HG02870 (cell line): ENCODE data around the gene RBBP4.
A peak's percentile ranks its signal among the peaks of the same experiment; 100 is the strongest.
"Not testable (repeated sequence)": the region's sequence is repeated elsewhere in the genome, so short reads cannot be mapped to it uniquely, and the experiment has no call there.

Experiments
- ATAC-seq: cut with Tn5 transposase; IDR thresholded peaks from one replicate; pipeline ENCODE4 v1.9.1; 2021; ENCODE audit warnings: mild to moderate bottlenecking, moderate library complexity; ENCODE audit not compliant: unreplicated experiment

Gene RBBP4

DNA sequence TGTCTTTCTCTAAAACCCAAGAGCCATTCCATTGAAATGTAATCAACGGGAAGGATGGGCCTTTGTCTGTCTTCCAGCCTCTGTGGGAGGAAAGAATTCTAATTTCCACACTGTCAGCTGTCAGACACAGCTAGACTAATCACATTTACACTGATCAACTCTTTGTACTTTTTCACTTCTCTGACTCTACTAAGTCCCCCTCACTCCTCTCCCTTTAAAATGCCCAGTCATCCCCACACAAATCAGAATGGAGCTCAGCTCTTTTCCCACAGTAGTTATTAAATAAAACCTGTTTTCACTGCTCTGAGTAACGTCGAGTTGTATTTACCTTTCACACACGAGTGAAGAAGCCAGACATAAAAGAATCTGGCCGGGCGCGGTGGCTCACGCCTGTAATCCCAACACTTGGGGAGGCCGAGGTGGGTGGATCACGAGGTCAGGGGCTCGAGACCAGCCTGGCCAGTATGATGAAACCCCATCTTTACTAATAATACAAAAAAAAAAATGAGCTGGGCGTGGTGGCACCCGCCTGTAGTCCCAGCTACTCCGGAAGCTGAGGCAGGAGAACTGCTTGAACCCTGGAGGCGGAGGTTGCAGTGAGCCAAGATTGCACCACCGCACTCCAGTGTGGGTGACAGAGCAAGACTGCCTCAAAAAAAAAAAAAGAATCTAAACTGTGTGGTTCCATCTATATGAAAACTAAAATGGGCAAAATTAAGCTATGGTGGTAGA lies 13.9 kb upstream of the RBBP4 start:
- no peak for ATAC-seq

DNA sequence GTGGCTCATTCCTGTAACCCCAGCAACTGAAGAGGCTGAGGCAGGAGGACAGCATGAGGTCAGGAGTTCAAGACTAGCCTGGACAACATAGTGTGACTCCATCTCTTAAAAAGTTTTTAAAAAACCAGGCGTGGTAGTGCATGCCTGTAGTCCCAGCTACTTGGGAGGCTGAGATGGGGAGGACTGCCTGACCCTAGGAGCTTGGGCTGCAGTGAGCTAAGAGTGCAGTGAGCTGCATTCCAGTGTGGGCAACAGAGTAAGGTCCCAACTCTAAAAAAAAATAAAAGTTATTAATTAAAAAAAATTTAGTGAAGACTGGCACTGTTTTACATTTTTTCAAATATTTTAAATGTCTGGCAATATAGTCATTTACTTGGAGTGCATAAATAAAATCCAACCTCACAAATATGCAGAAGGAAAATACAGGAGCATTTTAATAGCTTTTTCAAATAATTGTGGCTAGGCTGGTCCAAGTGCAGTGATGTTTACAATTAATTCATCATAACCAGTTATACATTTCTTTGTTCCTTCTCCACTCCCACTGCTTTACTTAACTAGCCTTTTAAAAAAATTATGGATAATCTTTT lies 11.4 kb upstream of the RBBP4 start:
- no peak for ATAC-seq

DNA sequence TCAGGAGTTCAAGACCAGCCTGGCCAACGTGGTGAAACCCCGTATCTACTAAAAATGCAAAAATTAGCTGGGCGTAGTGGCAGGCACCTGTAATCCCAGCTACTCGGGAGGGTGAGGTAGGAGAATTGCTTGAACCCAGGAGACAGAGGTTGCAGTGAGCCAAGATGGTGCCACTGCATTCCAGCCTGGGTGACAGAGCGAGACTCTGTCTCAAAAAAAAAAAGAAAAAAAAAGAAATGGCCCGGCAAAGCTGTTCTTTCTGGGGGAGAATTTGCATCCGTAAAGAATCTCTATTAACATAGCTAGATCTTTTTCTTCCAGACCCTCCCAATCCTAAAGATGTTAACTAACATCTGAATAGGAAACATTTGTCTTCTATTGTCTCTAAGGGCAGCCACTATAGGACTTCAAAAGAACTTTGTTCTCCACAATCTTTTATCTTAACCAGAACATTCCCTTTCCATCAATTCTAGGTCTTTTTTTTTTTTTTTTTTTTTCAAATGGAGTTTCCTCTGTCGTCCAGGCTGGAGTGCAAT lies 8.6 kb upstream of the RBBP4 start:
- not testable (repeated sequence) for ATAC-seq

DNA sequence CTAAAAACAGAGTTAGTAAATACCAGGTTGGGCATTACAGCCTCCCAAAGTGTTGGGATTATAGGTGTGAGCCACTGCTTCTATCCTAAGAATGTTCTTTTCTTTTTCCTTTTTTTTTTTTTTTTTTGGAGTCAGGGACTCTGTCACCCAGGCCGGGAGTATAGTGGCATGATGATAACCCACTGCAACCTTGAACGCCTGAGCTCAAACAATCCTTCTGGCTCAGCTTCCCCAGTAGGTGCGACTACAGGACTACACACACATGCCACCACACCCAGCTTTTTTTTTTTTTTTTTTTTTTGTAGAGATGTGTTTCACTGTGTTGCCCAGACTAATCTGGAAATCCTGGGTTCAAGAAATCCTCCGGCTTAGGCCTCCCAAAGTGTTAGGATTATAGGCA lies 6.6 kb upstream of the RBBP4 start:
- no peak for ATAC-seq

DNA sequence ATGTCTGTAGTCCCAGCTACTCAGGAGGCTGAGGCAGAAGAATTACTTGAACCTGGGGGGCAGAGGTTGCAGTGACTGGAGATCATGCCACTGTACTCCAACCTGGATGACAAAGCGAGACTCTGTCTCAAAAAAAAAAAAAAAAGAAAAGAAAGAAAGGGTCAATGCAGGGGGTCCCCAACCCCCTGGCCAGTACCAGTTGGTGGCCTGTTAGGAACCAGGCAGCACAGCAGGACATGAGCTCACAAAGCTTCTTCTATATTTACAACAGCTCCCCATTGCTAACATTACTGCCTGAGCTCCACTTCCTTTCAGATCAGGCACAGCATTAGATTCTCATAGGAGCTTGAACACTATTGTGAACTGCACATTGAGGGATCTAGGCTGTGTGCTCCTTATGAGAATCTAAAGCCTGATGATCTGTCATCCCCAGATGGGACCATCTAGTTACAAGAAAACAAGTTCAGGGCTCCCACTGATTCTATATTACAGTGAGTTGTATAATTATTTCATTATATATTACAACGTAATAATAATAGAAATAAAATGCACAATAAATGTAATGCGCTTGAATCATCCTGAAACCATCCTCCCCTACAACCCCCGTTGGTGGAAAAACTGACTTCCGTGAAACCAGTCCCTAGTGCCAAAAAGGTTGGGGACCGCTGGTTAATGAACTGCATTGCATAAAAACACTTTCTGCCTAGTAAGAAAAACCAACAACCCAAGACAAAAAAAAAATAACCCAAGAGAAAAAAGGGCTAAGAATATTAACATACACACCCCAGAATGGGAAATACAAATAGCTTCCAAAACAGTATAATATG lies 3.5 kb upstream of the RBBP4 start:
- no peak for ATAC-seq

DNA sequence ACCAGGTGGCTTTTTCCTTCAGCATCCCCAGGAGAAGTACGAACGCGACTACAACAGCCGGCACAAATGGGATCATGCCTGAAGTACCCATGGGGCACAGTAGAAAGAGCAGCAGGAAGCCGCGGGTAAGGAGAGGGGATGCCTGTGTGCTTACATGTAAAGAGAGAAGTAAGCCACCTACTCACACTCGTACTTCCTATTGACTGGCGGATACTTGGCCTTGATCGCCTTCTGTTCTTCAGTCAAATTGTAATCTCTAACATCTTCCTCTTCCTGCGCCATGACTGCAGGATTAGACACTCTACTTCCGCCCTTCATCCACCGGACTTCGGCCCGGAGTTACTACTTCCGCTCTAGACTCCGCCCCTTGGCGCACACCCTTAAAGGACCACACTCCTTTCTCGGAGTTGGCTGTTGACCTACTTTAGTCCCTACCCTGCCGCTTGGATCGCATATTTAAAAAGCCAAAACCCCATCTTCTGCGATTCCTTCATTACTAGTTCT lies 708 bp upstream of the RBBP4 start, which contains the start of gene ZBTB8OS:
Gene ZBTB8OS, minus strand, starts transcription at position 303 of the 504 bp plus-strand sequence. Its CDS starts 21 bp downstream, at position 282.
- ATAC-seq: peak; percentile 62

DNA sequence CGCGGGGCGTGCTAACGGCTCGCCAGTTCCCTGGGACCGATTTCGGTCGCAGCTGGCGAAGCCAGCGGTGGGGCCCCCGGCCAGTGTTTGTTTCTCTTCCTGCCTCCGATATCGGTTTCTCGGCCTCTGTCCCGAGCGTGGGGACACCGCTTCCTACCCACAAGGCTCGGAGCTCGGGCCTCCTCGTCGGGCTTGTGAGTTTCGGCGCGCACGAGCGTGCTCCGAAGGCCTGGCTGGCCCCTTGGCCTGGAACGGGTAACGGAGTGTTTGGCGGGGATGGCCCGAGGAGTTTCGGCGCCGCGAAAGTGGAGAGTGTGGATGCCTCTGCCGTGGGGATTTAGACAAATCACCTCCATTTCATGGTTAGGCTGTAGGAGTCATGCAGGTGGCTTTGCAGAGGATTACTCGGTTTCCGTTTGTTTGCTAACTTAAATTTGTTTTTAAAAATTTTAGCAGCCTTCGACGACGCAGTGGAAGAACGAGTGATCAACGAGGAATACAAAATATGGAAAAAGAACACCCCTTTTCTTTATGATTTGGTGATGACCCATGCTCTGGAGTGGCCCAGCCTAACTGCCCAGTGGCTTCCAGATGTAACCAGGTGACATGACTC lies 559 bp downstream of the RBBP4 start:
- ATAC-seq: peak; percentile 13

DNA sequence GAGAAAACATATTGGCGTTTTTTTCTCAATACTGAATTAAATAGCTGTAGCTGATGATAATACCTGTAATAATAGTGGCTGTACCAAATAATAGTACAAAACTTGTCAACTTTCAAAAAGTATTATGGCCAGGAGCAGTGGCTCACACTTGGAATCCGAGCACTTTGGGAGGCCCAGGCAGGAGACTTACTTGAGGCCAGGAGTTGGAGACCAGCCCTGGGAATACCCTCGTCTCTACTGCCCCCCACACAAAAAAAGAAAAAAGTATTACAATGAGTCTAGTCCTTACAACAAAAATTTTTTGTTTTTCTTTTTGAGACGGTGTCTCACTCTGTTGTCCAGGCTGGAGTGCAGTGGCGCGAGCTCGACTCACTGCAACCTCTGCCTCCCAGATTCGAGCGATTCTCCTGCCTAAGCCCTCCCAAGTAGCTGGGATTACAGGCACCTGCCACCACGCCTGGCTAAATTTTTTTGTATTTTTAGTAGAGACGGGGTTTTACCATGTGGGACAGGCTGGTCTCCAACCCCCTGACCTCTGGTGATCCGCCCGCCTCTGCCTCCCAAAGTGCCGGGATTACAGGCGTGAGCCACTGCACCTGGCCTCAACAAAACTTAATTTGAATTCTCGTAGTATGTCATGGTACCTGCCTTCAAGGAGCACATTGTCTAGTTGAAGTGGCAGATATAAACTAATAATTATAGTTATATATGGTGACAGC lies 1.4 kb downstream of the RBBP4 start:
- ATAC-seq: no peak

DNA sequence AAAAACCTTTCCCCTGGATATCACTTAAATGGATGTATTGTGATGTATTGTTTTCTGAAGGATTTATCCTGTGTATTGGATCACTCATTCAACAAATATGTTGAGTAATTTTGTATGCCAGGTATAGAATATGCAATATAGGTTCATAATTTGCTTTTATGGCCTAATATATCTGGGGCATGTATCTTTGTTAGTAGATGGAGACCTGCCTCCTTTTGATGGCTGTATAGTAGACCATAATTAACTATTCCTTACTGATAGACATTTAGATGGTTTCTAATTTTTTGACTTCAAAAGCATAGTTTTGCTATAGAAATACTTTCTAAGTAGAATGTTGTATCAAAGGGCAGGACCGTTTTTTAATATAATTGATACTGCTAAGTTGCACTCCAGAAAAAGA lies 8.6 kb downstream of the RBBP4 start:
- no peak for ATAC-seq

DNA sequence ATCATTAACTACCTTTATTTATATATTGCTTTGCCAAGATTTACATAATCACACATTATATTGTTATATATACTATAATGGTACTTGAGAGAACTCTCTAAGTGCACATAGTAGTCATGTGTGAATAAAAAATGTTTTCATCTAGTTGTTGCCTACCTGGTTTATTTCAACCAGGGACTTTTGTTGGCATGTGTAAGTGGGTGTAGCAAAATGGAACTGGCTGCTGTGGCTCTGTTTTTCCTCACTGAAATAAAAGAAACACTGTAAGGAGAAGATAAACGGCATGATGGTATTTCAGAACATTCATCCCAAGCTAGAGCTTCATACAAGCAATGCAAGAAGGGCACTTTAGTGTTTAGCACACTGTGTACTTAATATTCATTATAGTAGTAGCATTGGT lies 14.9 kb downstream of the RBBP4 start:
- ATAC-seq: no peak

DNA sequence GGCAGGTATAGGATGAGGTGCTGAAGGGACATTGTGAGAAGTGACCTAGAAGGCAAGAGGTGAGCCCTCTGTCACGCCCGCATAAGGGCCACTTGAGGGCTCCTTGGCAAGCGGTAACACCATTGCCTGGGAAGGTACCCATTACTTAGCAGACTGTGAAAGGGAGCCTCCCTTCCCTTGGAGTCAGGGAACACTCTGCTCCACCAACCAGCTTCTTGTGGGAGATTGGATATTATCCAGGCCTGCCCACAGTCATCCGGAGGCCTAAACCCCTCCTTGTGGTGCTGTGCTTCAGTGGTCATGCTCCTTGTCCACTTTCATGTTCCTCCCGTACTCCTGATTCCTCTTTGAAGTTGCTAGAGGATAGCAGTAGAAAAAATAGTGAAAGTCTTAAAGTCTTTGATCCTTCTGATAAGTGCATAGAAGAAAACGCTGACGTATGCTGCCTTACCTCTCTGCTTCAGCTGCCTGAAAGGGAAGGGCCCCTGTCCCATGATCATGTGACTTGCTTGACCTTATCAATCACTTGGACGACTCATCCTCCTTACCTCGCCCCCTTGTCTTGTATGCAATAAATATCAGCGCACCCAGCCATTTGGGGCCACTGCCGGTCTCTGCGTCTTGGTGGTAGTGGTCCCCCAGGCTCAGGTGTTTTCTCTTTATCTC lies 16.0 kb downstream of the RBBP4 start:
- no peak for ATAC-seq

DNA sequence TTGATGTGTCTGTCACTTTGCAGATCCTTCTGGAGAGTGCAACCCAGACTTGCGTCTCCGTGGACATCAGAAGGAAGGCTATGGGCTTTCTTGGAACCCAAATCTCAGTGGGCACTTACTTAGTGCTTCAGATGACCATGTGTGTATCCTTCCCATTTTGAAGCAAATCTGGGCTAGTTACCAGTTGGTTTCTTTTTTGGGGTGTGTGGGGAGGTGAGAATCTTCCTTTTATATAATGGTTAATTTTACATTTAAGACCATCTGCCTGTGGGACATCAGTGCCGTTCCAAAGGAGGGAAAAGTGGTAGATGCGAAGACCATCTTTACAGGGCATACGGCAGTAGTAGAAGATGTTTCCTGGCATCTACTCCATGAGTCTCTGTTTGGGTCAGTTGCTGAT lies 17.7 kb downstream of the RBBP4 start:
- not testable (repeated sequence) for ATAC-seq

DNA sequence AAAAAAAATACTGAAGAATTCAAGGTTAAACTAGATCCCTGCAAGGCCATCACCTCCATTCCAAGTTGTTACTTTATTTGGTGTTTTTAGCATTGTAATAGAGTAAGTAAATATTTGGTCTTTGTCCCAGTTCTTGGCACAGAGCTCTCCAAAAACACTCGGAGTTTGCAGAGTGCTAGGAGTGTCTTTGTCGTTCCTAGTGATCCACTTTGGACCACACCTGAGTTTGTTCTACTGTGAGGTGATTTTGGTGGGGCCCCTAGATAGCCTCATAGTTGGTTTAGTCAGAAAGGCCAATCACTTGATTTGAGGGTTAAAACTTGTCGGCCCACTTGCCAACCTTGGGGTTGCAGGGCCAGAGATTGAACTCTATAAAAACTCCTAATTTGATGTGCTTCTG lies 25.9 kb downstream of the RBBP4 start:
- ATAC-seq: no peak

DNA sequence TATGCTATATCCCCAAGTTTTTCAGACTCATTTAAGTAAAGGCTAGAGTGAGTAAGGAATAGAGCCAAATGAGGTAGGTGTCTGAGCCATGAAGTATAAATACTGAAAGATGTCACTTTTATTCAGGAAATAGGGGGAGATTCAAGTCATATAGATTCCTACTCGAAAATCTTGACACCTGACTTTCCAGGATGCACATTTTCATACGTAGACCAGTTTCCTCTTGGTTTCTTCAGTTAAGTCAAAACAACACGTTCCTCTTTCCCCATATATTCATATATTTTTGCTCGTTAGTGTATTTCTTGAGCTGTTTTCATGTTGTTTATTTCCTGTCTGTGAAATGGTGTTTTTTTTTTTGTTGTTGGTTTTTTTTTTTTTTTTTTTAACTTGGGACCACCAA lies 29.0 kb downstream of the RBBP4 start:
- ATAC-seq: not testable (repeated sequence)

DNA sequence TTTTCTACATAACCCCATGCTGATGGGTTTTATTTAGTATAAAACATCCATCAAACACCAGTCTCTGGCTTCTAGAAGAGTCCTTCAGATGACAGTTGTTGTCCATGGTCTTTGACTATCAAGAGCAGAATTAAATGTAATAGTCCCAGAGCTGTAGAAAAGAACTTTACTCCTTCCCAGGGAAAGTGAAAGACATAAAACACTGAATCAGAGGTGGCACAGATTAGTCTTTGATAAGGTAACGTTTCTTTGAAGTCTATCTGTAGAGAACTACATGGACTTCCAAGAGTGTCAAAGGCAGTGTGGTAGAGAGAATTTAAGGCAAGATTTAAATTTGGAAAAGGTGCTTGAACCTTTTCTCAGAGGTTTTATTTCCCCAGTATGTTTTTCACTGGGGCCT lies 29.6 kb downstream of the RBBP4 start:
- no peak for ATAC-seq

DNA sequence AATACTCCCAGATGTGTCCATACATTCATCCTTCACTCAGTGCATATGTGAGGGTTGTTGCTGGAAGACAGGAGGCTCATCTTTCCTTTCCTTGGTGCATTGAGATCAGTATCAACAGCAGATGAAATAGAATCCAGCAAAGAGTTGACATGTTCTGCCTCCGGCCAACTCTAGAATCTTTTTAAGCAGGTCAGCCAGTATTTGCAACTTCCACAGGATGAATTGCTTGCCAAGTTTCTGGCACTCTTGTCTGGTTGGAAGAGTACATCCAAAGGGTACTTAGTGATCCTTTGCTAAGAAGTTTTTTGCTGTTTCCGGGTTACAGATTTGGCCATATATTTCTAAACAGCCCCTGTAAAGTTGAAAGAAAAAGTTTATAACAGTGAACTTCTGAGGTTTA lies 30.5 kb downstream of the RBBP4 start:
- ATAC-seq: no peak

DNA sequence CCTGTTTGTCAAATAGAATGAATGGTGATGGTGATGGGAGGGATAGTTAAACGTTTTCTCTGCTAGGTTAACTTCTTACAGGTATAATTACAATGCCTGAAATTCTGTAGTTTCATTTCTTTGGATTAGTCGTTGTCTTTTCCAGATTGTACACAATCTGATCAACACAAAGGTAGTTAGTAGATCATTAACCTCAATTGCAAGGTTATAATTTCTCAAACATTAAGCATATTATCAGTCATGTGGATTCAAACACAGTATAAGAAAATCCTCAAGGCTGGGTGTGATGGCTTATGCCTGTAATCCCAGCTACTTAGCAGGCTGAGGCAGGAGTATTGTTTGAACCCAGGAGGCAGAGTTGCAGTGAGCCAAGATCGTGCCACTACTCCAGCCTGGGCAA lies 31.0 kb downstream of the RBBP4 start:
- ATAC-seq: no peak

DNA sequence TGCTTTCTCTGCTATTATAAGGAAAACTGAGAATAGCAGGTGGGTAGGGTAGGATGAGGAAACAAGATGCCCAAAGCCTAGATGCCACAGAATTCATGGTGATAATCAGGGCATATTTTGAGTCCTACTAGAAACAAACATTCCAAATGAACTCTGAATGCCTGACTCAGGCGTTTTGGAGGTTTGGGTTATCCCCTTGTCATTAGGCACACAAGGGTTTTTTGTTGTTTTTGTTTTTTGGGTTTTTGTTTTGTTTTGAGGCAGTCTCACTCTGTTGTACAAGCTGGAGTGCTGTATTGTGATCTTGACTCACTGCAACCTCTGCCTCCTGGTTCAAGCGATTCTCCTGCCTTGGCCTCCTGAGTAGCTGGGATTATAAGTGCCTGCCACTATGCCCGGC lies 32.4 kb downstream of the RBBP4 start:
- ATAC-seq: no peak

DNA sequence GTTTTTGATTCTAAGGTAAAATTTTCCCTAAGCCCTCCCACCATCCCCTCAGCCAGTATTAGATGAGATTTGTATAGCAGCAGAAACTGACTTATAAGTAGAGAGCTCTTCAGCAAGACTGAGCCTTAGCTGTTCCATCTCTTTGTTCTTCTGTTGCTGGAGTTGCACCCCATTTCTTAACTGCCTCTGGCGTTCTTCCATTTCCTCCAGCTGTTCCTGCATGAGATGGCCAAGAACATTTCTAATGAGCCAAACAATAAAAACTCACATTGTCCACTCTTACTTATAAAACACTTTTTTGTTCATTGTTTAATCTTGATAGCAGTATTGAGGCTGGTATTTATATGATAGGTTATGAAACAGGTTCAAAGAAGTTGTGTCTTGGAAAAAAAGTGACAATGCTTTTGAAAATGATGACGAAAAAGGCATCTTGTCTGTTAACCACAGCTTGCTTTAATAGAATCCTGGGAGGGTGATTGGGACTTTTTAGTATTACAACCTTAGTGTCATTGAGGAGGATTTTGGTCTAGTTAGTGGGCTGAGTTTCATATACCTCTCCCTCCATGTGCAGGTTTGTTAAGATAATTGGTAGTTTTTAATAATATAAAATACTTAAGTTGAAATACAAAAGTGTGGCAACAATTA lies 33.3 kb downstream of the RBBP4 start:
- ATAC-seq: no peak
